ENCODE data around the gene CAMK2A. TPM values are rescaled to one million over a fixed set of nuclear protein-coding genes. Genes with fewer than 3 reads are reported as not detected.

The CAMK2A gene
- total RNA-seq, 1 donor from 2014 or later, result not detected

- Mint-ChIP-seq H3K36me3 (ENCODE audit: insufficient read depth) (no peaks in the 10 kb centered on the region), H3K4me1 (ENCODE audit: low read depth) (no peaks in the 10 kb centered on the region), H3K27ac (no peak overlapping the region), H3K9me3 (ENCODE audit: low read depth) (no peaks in the 10 kb centered on the region), H3K4me3 (ENCODE audit: low read depth) (no peak overlapping the region), H3K27me3 (peaks cover 15% of the 10 kb centered on the region)
- TF ChIP-seq CTCF (IDR thresholded peaks at IDR 0.05; ENCODE audit: unreplicated experiment), result no peak
- no peak for DNase-seq (ENCODE audit: low spot score, unreplicated experiment)
These were observed 45.4 kb downstream of the CAMK2A start for GRCh38 chr5:150244209-150244608.

- TF ChIP-seq CTCF (IDR thresholded peaks at IDR 0.05; ENCODE audit: unreplicated experiment), result no peak
These were observed 46.0 kb downstream of the CAMK2A start for GRCh38 chr5:150243590-150243989.

GRCh38 chr5:150242251-150242894 is 47.2 kb downstream of the CAMK2A start:
- DNase-seq (ENCODE audit: low spot score, unreplicated experiment), result no peak
- no peaks in the 10 kb centered on the region for H3K4me1 Mint-ChIP-seq (ENCODE audit: low read depth)
- no peak overlapping the region for H3K4me3 Mint-ChIP-seq (ENCODE audit: low read depth)
- peaks cover 15% of the 10 kb centered on the region for H3K27me3 Mint-ChIP-seq
- H3K27ac Mint-ChIP-seq, result no peak overlapping the region
- H3K9me3 Mint-ChIP-seq (ENCODE audit: low read depth), result no peaks in the 10 kb centered on the region
- H3K36me3 Mint-ChIP-seq (ENCODE audit: insufficient read depth), result no peaks in the 10 kb centered on the region
- no peak for TF ChIP-seq CTCF (IDR thresholded peaks at IDR 0.05; ENCODE audit: unreplicated experiment)

More at GRCh38 chr5:150243590-150243989, 46.0 kb downstream of the CAMK2A start:
- Mint-ChIP-seq H3K4me1 (ENCODE audit: low read depth) (no peaks in the 10 kb centered on the region), H3K36me3 (ENCODE audit: insufficient read depth) (no peaks in the 10 kb centered on the region), H3K9me3 (ENCODE audit: low read depth) (no peaks in the 10 kb centered on the region), H3K27ac (no peak overlapping the region), H3K27me3 (peaks cover 15% of the 10 kb centered on the region), H3K4me3 (ENCODE audit: low read depth) (no peak overlapping the region)
- no peak for DNase-seq (ENCODE audit: low spot score, unreplicated experiment)

GRCh38 chr5:150241298-150242160 is 48.0 kb downstream of the CAMK2A start:
- Mint-ChIP-seq H3K36me3 (ENCODE audit: insufficient read depth) (no peaks in the 10 kb centered on the region), H3K4me1 (ENCODE audit: low read depth) (no peaks in the 10 kb centered on the region), H3K9me3 (ENCODE audit: low read depth) (no peaks in the 10 kb centered on the region), H3K4me3 (ENCODE audit: low read depth) (no peak overlapping the region), H3K27me3 (peaks cover 15% of the 10 kb centered on the region), H3K27ac (no peak overlapping the region)
- TF ChIP-seq CTCF (IDR thresholded peaks at IDR 0.05; ENCODE audit: unreplicated experiment), result no peak
- no peak for DNase-seq (ENCODE audit: low spot score, unreplicated experiment)

- Mint-ChIP-seq H3K27me3 (peaks cover 20% of the 10 kb centered on the region), H3K36me3 (ENCODE audit: insufficient read depth) (no peaks in the 10 kb centered on the region), H3K9me3 (ENCODE audit: low read depth) (no peaks in the 10 kb centered on the region)
These were observed 49.8 kb downstream of the CAMK2A start for GRCh38 chr5:150239794-150240122.

More at GRCh38 chr5:150239794-150240122, 49.8 kb downstream of the CAMK2A start:
- no peak for DNase-seq (ENCODE audit: low spot score, unreplicated experiment)
- TF ChIP-seq CTCF (IDR thresholded peaks at IDR 0.05; ENCODE audit: unreplicated experiment), result no peak
- Mint-ChIP-seq H3K27ac (no peak overlapping the region), H3K4me1 (ENCODE audit: low read depth) (no peaks in the 10 kb centered on the region), H3K4me3 (ENCODE audit: low read depth) (no peak overlapping the region)

Data from progenitor cell of endocrine pancreas (in vitro differentiated cells).